Mucosa of gallbladder (tissue), 1 donor: ENCODE measurements around the gene PLCB4. TPM values are rescaled to one million over a fixed set of nuclear protein-coding genes. Genes with fewer than 3 reads are reported as not detected.

Experiments used
- DNase-seq: peaks from one replicate; pipeline ENCODE4 v3.0.0-alpha.2; 2020; ENCODE audit warnings: low spot score
- total RNA-seq: library from RNA; stranded (reverse); gene quantifications from one replicate; pipeline ENCODE4 v1.2.1, GENCODE V29; 2021
- donor health status: DM: no; HTN: no; CAD: no.

PLCB4 gene
- total RNA-seq, 1 donor from 2014 or later, result 27.2 TPM

- DNase-seq, result no peak
Measured at GRCh38 chr20:9517297-9518162, 448.6 kb downstream of the PLCB4 start.

- no peak for DNase-seq
Measured at GRCh38 chr20:9518576-9519175, 449.8 kb downstream of the PLCB4 start.

GRCh38 chr20:9520086-9520485 is 451.2 kb downstream of the PLCB4 start:
- DNase-seq, result no peak

GRCh38 chr20:9523636-9524035 is 454.7 kb downstream of the PLCB4 start:
- DNase-seq, result no peak
